ENCODE measurements around the gene RNF14. TPM values are rescaled to one million over a fixed set of nuclear protein-coding genes. Genes with fewer than 3 reads are reported as not detected.
A peak's percentile ranks its signal among the peaks of the same experiment; 100 is the strongest.

The RNF14 gene
- total and polyA plus RNA-seq, 10 of the 15 experiments (the other 5 are each of a cell fraction or from before 2014, with no cell fraction given), result 13.2 to 41.8 (median 28.3) TPM

DNA sequence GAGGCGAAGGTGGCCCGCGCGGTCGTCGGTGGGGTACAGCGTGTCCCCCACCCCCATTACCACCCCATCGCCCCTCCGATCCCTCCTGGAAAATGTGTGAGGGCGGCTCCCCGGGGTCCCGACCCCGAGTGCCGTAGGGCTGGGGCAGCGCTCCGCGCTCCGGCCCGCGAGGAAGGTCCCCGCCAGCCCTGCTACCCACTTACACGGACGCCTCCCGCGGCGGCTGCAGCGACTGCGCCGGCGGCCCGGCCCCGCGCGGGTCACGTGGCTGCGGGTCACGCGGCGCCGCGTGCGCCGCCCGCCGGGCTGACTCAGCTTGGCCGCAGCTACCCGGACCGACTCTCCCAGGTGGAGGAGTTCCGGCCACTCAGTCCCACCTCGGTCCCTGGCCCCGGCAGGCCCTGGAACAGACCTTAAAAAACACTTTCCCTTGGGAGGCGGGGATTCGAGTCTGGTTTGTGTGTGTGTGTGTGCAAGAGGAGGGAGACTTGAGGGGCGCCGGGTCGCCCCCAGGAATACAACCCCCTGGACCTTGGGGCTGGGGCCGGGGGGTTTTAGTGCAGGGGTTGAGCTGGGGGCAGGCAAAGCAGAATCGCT is 44.0 kb downstream of the RNF14 start, which contains the start of gene GNPDA1 (continued):
- TF ChIP-seq, protein P1, sequence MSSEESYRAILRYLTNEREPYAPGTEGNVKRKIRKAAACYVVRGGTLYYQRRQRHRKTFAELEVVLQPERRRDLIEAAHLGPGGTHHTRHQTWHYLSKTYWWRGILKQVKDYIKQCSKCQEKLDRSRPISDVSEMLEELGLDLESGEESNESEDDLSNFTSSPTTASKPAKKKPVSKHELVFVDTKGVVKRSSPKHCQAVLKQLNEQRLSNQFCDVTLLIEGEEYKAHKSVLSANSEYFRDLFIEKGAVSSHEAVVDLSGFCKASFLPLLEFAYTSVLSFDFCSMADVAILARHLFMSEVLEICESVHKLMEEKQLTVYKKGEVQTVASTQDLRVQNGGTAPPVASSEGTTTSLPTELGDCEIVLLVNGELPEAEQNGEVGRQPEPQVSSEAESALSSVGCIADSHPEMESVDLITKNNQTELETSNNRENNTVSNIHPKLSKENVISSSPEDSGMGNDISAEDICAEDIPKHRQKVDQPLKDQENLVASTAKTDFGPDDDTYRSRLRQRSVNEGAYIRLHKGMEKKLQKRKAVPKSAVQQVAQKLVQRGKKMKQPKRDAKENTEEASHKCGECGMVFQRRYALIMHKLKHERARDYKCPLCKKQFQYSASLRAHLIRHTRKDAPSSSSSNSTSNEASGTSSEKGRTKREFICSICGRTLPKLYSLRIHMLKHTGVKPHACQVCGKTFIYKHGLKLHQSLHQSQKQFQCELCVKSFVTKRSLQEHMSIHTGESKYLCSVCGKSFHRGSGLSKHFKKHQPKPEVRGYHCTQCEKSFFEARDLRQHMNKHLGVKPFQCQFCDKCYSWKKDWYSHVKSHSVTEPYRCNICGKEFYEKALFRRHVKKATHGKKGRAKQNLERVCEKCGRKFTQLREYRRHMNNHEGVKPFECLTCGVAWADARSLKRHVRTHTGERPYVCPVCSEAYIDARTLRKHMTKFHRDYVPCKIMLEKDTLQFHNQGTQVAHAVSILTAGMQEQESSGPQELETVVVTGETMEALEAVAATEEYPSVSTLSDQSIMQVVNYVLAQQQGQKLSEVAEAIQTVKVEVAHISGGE (CRISPR knock-in tag; IDR thresholded peaks at IDR 0.05), result no peak
- TF ChIP-seq, protein P2, sequence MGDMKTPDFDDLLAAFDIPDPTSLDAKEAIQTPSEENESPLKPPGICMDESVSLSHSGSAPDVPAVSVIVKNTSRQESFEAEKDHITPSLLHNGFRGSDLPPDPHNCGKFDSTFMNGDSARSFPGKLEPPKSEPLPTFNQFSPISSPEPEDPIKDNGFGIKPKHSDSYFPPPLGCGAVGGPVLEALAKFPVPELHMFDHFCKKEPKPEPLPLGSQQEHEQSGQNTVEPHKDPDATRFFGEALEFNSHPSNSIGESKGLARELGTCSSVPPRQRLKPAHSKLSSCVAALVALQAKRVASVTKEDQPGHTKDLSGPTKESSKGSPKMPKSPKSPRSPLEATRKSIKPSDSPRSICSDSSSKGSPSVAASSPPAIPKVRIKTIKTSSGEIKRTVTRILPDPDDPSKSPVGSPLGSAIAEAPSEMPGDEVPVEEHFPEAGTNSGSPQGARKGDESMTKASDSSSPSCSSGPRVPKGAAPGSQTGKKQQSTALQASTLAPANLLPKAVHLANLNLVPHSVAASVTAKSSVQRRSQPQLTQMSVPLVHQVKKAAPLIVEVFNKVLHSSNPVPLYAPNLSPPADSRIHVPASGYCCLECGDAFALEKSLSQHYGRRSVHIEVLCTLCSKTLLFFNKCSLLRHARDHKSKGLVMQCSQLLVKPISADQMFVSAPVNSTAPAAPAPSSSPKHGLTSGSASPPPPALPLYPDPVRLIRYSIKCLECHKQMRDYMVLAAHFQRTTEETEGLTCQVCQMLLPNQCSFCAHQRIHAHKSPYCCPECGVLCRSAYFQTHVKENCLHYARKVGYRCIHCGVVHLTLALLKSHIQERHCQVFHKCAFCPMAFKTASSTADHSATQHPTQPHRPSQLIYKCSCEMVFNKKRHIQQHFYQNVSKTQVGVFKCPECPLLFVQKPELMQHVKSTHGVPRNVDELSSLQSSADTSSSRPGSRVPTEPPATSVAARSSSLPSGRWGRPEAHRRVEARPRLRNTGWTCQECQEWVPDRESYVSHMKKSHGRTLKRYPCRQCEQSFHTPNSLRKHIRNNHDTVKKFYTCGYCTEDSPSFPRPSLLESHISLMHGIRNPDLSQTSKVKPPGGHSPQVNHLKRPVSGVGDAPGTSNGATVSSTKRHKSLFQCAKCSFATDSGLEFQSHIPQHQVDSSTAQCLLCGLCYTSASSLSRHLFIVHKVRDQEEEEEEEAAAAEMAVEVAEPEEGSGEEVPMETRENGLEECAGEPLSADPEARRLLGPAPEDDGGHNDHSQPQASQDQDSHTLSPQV (IDR thresholded peaks at IDR 0.05), result no peak
- no peak for TF ChIP-seq SREBF1 (IDR thresholded peaks at IDR 0.05; ENCODE audit: low read length)
- TF ChIP-seq FOXM1 (IDR thresholded peaks at IDR 0.05; ENCODE audit: low read depth, low read length), result no peak
- TF ChIP-seq TCF12 (IDR thresholded peaks at IDR 0.05; ENCODE audit: low read depth, low read length), result no peak
- TF ChIP-seq, protein P3, sequence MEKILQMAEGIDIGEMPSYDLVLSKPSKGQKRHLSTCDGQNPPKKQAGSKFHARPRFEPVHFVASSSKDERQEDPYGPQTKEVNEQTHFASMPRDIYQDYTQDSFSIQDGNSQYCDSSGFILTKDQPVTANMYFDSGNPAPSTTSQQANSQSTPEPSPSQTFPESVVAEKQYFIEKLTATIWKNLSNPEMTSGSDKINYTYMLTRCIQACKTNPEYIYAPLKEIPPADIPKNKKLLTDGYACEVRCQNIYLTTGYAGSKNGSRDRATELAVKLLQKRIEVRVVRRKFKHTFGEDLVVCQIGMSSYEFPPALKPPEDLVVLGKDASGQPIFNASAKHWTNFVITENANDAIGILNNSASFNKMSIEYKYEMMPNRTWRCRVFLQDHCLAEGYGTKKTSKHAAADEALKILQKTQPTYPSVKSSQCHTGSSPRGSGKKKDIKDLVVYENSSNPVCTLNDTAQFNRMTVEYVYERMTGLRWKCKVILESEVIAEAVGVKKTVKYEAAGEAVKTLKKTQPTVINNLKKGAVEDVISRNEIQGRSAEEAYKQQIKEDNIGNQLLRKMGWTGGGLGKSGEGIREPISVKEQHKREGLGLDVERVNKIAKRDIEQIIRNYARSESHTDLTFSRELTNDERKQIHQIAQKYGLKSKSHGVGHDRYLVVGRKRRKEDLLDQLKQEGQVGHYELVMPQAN (conservative IDR thresholded peaks at IDR 0.05), result 0 out of 2 replicates have a peak, but pooled peaks have one; percentile 31
- TF ChIP-seq, protein P4, sequence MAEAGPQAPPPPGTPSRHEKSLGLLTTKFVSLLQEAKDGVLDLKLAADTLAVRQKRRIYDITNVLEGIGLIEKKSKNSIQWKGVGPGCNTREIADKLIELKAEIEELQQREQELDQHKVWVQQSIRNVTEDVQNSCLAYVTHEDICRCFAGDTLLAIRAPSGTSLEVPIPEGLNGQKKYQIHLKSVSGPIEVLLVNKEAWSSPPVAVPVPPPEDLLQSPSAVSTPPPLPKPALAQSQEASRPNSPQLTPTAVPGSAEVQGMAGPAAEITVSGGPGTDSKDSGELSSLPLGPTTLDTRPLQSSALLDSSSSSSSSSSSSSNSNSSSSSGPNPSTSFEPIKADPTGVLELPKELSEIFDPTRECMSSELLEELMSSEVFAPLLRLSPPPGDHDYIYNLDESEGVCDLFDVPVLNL (IDR thresholded peaks at IDR 0.05; ENCODE audit: low read depth, low read length), result no peak
- TF ChIP-seq, protein P5, sequence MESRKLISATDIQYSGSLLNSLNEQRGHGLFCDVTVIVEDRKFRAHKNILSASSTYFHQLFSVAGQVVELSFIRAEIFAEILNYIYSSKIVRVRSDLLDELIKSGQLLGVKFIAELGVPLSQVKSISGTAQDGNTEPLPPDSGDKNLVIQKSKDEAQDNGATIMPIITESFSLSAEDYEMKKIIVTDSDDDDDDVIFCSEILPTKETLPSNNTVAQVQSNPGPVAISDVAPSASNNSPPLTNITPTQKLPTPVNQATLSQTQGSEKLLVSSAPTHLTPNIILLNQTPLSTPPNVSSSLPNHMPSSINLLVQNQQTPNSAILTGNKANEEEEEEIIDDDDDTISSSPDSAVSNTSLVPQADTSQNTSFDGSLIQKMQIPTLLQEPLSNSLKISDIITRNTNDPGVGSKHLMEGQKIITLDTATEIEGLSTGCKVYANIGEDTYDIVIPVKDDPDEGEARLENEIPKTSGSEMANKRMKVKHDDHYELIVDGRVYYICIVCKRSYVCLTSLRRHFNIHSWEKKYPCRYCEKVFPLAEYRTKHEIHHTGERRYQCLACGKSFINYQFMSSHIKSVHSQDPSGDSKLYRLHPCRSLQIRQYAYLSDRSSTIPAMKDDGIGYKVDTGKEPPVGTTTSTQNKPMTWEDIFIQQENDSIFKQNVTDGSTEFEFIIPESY (IDR thresholded peaks at IDR 0.05), result no peak
- no peak for TF ChIP-seq MEF2A (IDR thresholded peaks at IDR 0.05; ENCODE audit: insufficient read depth, low read depth, low read length)
- TF ChIP-seq, protein P6, sequence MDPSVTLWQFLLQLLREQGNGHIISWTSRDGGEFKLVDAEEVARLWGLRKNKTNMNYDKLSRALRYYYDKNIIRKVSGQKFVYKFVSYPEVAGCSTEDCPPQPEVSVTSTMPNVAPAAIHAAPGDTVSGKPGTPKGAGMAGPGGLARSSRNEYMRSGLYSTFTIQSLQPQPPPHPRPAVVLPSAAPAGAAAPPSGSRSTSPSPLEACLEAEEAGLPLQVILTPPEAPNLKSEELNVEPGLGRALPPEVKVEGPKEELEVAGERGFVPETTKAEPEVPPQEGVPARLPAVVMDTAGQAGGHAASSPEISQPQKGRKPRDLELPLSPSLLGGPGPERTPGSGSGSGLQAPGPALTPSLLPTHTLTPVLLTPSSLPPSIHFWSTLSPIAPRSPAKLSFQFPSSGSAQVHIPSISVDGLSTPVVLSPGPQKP (IDR thresholded peaks at IDR 0.05; ENCODE audit: low read depth, low read length), result no peak
- TF ChIP-seq, protein P7, sequence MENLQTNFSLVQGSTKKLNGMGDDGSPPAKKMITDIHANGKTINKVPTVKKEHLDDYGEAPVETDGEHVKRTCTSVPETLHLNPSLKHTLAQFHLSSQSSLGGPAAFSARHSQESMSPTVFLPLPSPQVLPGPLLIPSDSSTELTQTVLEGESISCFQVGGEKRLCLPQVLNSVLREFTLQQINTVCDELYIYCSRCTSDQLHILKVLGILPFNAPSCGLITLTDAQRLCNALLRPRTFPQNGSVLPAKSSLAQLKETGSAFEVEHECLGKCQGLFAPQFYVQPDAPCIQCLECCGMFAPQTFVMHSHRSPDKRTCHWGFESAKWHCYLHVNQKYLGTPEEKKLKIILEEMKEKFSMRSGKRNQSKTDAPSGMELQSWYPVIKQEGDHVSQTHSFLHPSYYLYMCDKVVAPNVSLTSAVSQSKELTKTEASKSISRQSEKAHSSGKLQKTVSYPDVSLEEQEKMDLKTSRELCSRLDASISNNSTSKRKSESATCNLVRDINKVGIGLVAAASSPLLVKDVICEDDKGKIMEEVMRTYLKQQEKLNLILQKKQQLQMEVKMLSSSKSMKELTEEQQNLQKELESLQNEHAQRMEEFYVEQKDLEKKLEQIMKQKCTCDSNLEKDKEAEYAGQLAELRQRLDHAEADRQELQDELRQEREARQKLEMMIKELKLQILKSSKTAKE (IDR thresholded peaks at IDR 0.05; ENCODE audit: low read depth, poor library complexity, severe bottlenecking), result no peak
- no peak for TF ChIP-seq IRF4 (IDR thresholded peaks at IDR 0.05; ENCODE audit: low read depth, low read length)
